GM12873 (cell line): ENCODE results near the gene ABHD6.

Source experiments
- TF ChIP-seq, protein P1 (sequence below): IDR thresholded peaks from 2 replicates; pipeline ENCODE4 v1.5.1; 2012; ENCODE audit warnings: low read depth, mild to moderate bottlenecking, moderate library complexity, low read length, control low read depth; ENCODE audit not compliant: insufficient read depth; ENCODE audit errors: missing control alignments

Gene ABHD6

GRCh38 chr3:58237941-58238681 is 519 bp downstream of the ABHD6 start:
- TF ChIP-seq, protein P1, sequence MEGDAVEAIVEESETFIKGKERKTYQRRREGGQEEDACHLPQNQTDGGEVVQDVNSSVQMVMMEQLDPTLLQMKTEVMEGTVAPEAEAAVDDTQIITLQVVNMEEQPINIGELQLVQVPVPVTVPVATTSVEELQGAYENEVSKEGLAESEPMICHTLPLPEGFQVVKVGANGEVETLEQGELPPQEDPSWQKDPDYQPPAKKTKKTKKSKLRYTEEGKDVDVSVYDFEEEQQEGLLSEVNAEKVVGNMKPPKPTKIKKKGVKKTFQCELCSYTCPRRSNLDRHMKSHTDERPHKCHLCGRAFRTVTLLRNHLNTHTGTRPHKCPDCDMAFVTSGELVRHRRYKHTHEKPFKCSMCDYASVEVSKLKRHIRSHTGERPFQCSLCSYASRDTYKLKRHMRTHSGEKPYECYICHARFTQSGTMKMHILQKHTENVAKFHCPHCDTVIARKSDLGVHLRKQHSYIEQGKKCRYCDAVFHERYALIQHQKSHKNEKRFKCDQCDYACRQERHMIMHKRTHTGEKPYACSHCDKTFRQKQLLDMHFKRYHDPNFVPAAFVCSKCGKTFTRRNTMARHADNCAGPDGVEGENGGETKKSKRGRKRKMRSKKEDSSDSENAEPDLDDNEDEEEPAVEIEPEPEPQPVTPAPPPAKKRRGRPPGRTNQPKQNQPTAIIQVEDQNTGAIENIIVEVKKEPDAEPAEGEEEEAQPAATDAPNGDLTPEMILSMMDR: no peak

GRCh38 chr3:58238830-58239229 is 1.2 kb downstream of the ABHD6 start:
- TF ChIP-seq, protein P1: no peak

DNA sequence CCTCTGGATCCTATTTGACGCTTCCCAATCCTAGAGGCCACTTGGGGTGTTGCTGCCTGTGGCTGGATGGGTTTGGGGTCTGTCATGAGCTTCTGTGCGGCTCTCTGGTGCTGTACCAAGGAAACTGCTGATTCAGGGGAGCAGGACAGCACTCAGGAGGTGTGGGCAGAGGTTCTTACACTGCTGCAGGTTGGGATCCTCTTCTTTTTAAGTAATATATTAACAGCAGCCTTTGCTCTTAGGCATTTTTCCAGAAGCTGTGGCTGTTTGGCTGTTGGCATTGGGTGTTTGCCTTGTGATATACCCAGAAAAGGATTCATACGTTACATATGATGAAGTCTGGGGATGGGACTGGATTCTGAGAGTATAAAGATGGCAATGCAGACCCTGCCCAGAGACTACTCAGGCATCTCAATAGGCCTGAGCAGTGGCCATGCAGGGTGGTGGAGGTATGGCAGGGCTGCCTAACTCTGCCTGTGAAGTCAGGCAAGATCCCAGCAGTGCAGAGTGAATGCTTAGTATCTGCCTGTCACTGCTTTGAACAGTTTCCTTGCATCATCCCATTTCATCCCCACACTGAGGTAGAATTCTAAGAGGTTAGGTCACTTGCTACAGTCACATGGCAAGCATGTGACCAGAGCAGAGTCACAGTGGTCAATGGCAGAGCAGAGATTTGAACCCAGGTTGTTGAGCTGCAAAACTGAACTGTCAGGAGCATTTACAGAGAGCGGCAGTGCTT is 3.9 kb downstream of the ABHD6 start:
- TF ChIP-seq, protein P1: no peak

GRCh38 chr3:58242340-58242739 is 4.7 kb downstream of the ABHD6 start:
- TF ChIP-seq, protein P1: no peak

DNA sequence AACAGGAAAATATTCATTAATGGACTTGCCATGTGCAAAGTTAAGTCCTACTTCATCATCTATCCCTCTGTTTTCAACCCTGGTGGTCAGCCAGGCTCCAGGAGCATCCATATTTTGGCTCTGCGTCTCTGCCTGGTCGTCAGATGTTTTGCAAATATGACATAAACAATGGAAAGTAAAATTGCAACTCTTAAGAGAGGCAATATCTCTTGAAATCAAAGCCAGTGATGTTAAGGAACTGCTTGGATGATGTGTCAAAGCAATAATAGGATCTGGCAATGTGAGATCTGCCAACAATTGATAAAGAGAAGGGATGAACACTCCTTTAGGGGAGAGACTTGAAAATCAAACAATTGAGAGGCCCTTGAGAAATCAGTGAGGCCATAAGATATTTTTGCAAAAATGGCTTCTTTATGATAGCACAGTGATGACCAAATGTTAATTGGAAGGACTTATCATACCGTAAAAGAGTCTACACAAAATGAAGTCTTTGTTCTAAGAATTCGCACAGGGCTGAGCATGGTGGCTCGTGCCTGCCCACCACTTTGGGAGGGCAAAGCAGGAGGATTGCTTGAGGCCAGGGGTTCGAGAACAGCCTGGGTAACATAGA is 6.5 kb downstream of the ABHD6 start:
- TF ChIP-seq, protein P1: no peak

GRCh38 chr3:58246148-58247047 is 8.8 kb downstream of the ABHD6 start:
- TF ChIP-seq, protein P1: no peak
